ENCODE results near the gene KLHL14. TPM values are rescaled to one million over a fixed set of nuclear protein-coding genes. Genes with fewer than 3 reads are reported as not detected.

The KLHL14 gene
- total RNA-seq, 1 experiment from 2014 or later: not detected

- H3K4me3 ChIP-seq (replicated peaks in 1 of 2; ENCODE audit: low read depth in 1 of 2, low read length in 2 of 2): no peak overlapping the region
- ChIA-PET RAD21 (ENCODE audit: low non-redundant PET in 1 of 2, low total read pairs in 2 of 2, uncharacterized antibody in 2 of 2, unreplicated experiment in 2 of 2) (no interaction called here), POLR2A (no interaction called here), CTCF (no interaction called here)
- no peaks in the 10 kb centered on the region for H3K36me3 ChIP-seq (ENCODE audit: control insufficient read depth in 1 of 2, insufficient read depth in 2 of 2, low read length in 2 of 2)
- no TSS peak for BruUV-seq (replicated peaks)
- H3K79me2 ChIP-seq (ENCODE audit: insufficient read depth, low read length): no peaks in the 10 kb centered on the region
- no peak overlapping the region for H3K9ac ChIP-seq (ENCODE audit: low read length)
- no peaks in the 10 kb centered on the region for H3K9me2 ChIP-seq (ENCODE audit: insufficient read depth)
- no peak overlapping the region for H3K27ac ChIP-seq (ENCODE audit: low read depth, low read length)
- intact Hi-C loops (cut with micrococcal nuclease): no loop called here
- ATAC-seq (no peak), DNase-seq (ENCODE audit: low read depth, low spot score) (no peak)
- H4K20me1 ChIP-seq (ENCODE audit: insufficient read depth): no peaks in the 10 kb centered on the region
- H3K4me1 ChIP-seq (ENCODE audit: control insufficient read depth in 1 of 2, insufficient read depth in 2 of 2, low read length in 2 of 2): no peaks in the 10 kb centered on the region
- H3K27me3 ChIP-seq (ENCODE audit: insufficient read depth, low read length): peaks cover 10% of the 10 kb centered on the region
- no peak overlapping the region for H3K4me2 ChIP-seq (ENCODE audit: low read length)
- H3K9me3 ChIP-seq (ENCODE audit: control insufficient read depth in 1 of 2, insufficient read depth in 1 of 2, low read depth in 1 of 2, low read length in 2 of 2): no peaks in the 10 kb centered on the region
- H2AFZ ChIP-seq (ENCODE audit: low read depth, low read length, poor library complexity, severe bottlenecking): no peak overlapping the region
- TF ChIP-seq POLR2AphosphoS5 (IDR thresholded peaks at IDR 0.05; ENCODE audit: low read depth, low read length) (no peak), POLR2A (IDR thresholded peaks at IDR 0.05; ENCODE audit: borderline replicate concordance, extremely low read depth, insufficient read depth, insufficient read length) (no peak), RAD21 (IDR thresholded peaks at IDR 0.05; ENCODE audit: low read depth) (no peak), ZBTB33 (IDR thresholded peaks at IDR 0.05; ENCODE audit: extremely low read depth, insufficient replicate concordance, low read length) (no peak), TCF7L2 (IDR thresholded peaks at IDR 0.05; ENCODE audit: borderline replicate concordance, extremely low read depth, insufficient read depth, insufficient read length) (no peak), CBX3 (IDR thresholded peaks at IDR 0.05; ENCODE audit: low read depth) (no peak), JUND (IDR thresholded peaks at IDR 0.05) (no peak), EGR1 (IDR thresholded peaks at IDR 0.05; ENCODE audit: low read depth) (no peak), ELF1 (IDR thresholded peaks at IDR 0.05; ENCODE audit: borderline replicate concordance, low read depth) (no peak), SIN3A (IDR thresholded peaks at IDR 0.05; ENCODE audit: low read depth) (no peak), YY1 (IDR thresholded peaks at IDR 0.05; ENCODE audit: extremely low read depth, insufficient replicate concordance, low read depth, low read length) (no peak), ZFX (IDR thresholded peaks at IDR 0.05) (no peak), CEBPB (IDR thresholded peaks at IDR 0.05; ENCODE audit: low read depth) (no peak), FOSL1 (IDR thresholded peaks at IDR 0.05; ENCODE audit: low read depth) (no peak), SP1 (IDR thresholded peaks at IDR 0.05; ENCODE audit: low read depth) (no peak), EZH2phosphoT487 (IDR thresholded peaks at IDR 0.05; ENCODE audit: borderline replicate concordance) (no peak), SRF (IDR thresholded peaks at IDR 0.05; ENCODE audit: low read depth) (no peak), CTCF (IDR thresholded peaks at IDR 0.05 in 2 of 3, conservative IDR thresholded peaks at IDR 0.05 in 1 of 3; ENCODE audit: borderline replicate concordance in 1 of 3, insufficient read depth in 1 of 3, low read depth in 2 of 3, low read length in 2 of 3) (no peak), EZH2 (IDR thresholded peaks at IDR 0.05) (no peak), ZNF274 (IDR thresholded peaks at IDR 0.05; ENCODE audit: low read depth, low read length) (no peak)
These were observed 142.7 kb downstream of the KLHL14 start for GRCh38 chr18:32629981-32630700.
